ENCODE measurements around the gene OTUD5. TPM values are rescaled to one million over a fixed set of nuclear protein-coding genes. Genes with fewer than 3 reads are reported as not detected.

The OTUD5 gene
- total and polyA plus RNA-seq, 2 donors (not counting 1 experiment from before 2014, with no cell fraction given), result 33.0 to 46.6 TPM

- DNase-seq (ENCODE audit: low read depth in 2 of 2), result no peak
- no peak overlapping the region for H3K4me2 ChIP-seq (ENCODE audit: extremely low read depth, insufficient read depth, low read length)
- H3K4me1 ChIP-seq (ENCODE audit: control insufficient read depth, extremely low read depth, insufficient read depth, low read length), result no peaks in the 10 kb centered on the region
- no peak overlapping the region for H3K9ac ChIP-seq (ENCODE audit: insufficient read depth, low read length)
- peaks cover 5% of the 10 kb centered on the region for H3K36me3 ChIP-seq (ENCODE audit: control insufficient read depth, insufficient read depth, low read length)
- TF ChIP-seq EZH2 (IDR thresholded peaks at IDR 0.05; ENCODE audit: low read length, missing control alignments), result no peak
- H4K20me1 ChIP-seq (ENCODE audit: control insufficient read depth, extremely low read depth, insufficient read depth, low read length), result no peaks in the 10 kb centered on the region
- no peak overlapping the region for H3K4me3 ChIP-seq (replicated peaks in 1 of 4; ENCODE audit: control extremely low read depth in 1 of 4, insufficient read depth in 1 of 4, low read depth in 3 of 4, low read length in 4 of 4)
- H3K27me3 ChIP-seq (ENCODE audit: control insufficient read depth, insufficient read depth, low read length), result no peaks in the 10 kb centered on the region
- no peak overlapping the region for H2AFZ ChIP-seq (ENCODE audit: low read length)
- no peak overlapping the region for H3K27ac ChIP-seq (ENCODE audit: insufficient read depth, low read length)
- no peaks in the 10 kb centered on the region for H3K79me2 ChIP-seq (ENCODE audit: control insufficient read depth, insufficient read depth, low read length)
- no peaks in the 10 kb centered on the region for H3K9me3 ChIP-seq (ENCODE audit: control insufficient read depth, insufficient read depth, low read depth, low read length)
Measured at GRCh38 chrX:48978226-48978625, 20.8 kb upstream of the OTUD5 start.

DNA sequence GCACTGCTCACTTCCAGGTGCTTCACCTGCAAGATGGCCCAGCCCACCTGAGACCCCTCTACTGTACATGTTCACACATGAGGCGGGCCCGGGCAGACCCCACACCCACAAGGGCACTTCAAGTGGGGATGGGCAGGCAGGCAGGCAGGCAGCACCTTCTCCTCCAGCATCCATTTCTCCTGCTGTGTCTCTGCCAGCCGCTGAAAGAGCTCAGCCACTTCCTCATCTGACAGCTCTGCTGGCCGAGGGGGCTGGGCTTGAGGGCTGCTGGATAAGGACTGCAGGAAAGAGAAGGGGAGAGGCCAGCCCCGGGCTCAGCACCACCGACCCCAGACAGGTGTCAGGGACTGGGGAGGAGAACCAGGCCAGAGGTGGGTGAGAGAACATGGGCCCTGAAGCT lies 18.7 kb upstream of the OTUD5 start:
- DNase-seq (ENCODE audit: low read depth in 2 of 2), result no peak
- Histone ChIP-seq H3K9me3 (ENCODE audit: control insufficient read depth, insufficient read depth, low read depth, low read length) (no peaks in the 10 kb centered on the region), H3K79me2 (ENCODE audit: control insufficient read depth, insufficient read depth, low read length) (no peaks in the 10 kb centered on the region), H3K9ac (ENCODE audit: insufficient read depth, low read length) (no peak overlapping the region), H3K27me3 (ENCODE audit: control insufficient read depth, insufficient read depth, low read length) (no peaks in the 10 kb centered on the region), H2AFZ (ENCODE audit: low read length) (no peak overlapping the region), H3K4me2 (ENCODE audit: extremely low read depth, insufficient read depth, low read length) (no peak overlapping the region), H4K20me1 (ENCODE audit: control insufficient read depth, extremely low read depth, insufficient read depth, low read length) (no peaks in the 10 kb centered on the region), H3K4me3 (replicated peaks in 1 of 4; ENCODE audit: control extremely low read depth in 1 of 4, insufficient read depth in 1 of 4, low read depth in 3 of 4, low read length in 4 of 4) (no peak overlapping the region), H3K4me1 (ENCODE audit: control insufficient read depth, extremely low read depth, insufficient read depth, low read length) (peaks cover 2% of the 10 kb centered on the region), H3K36me3 (ENCODE audit: control insufficient read depth, insufficient read depth, low read length) (no peaks in the 10 kb centered on the region), H3K27ac (ENCODE audit: insufficient read depth, low read length) (no peak overlapping the region)
- no peak for TF ChIP-seq EZH2 (IDR thresholded peaks at IDR 0.05; ENCODE audit: low read length, missing control alignments)
- TF ChIP-seq, protein P1, sequence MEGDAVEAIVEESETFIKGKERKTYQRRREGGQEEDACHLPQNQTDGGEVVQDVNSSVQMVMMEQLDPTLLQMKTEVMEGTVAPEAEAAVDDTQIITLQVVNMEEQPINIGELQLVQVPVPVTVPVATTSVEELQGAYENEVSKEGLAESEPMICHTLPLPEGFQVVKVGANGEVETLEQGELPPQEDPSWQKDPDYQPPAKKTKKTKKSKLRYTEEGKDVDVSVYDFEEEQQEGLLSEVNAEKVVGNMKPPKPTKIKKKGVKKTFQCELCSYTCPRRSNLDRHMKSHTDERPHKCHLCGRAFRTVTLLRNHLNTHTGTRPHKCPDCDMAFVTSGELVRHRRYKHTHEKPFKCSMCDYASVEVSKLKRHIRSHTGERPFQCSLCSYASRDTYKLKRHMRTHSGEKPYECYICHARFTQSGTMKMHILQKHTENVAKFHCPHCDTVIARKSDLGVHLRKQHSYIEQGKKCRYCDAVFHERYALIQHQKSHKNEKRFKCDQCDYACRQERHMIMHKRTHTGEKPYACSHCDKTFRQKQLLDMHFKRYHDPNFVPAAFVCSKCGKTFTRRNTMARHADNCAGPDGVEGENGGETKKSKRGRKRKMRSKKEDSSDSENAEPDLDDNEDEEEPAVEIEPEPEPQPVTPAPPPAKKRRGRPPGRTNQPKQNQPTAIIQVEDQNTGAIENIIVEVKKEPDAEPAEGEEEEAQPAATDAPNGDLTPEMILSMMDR (conservative IDR thresholded peaks at IDR 0.05 in 1 of 2, IDR thresholded peaks at IDR 0.05 in 1 of 2; ENCODE audit: low read depth in 1 of 2, low read length in 2 of 2), result no peak

DNA sequence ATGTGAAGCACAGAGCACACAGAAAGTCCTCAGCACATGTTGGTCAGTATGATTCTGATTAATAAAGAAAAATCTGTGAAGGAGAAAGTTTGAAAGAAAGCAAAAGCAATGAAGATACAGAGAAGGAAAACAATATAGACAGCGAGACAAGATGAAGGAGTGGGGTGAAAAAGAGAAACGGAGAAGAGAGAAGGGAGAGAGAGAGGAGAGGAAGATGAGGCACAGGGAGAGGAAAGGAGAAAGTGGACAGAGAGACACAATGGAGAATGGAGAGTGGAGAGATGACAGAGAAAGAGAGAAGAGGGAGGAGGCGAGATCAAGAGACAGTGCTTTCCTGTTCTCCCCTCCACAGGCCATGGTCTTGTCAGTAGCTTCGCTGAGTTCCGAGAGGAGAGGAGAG lies 18.1 kb upstream of the OTUD5 start:
- no peaks in the 10 kb centered on the region for H3K9me3 ChIP-seq (ENCODE audit: control insufficient read depth, insufficient read depth, low read depth, low read length)
- no peak overlapping the region for H3K4me2 ChIP-seq (ENCODE audit: extremely low read depth, insufficient read depth, low read length)
- no peak for DNase-seq (ENCODE audit: low read depth in 2 of 2)
- no peaks in the 10 kb centered on the region for H3K36me3 ChIP-seq (ENCODE audit: control insufficient read depth, insufficient read depth, low read length)
- no peaks in the 10 kb centered on the region for H3K79me2 ChIP-seq (ENCODE audit: control insufficient read depth, insufficient read depth, low read length)
- no peak overlapping the region for H2AFZ ChIP-seq (ENCODE audit: low read length)
- no peaks in the 10 kb centered on the region for H4K20me1 ChIP-seq (ENCODE audit: control insufficient read depth, extremely low read depth, insufficient read depth, low read length)
- no peak overlapping the region for H3K4me3 ChIP-seq (replicated peaks in 1 of 4; ENCODE audit: control extremely low read depth in 1 of 4, insufficient read depth in 1 of 4, low read depth in 3 of 4, low read length in 4 of 4)
- H3K4me1 ChIP-seq (ENCODE audit: control insufficient read depth, extremely low read depth, insufficient read depth, low read length), result peaks cover 2% of the 10 kb centered on the region
- no peak overlapping the region for H3K9ac ChIP-seq (ENCODE audit: insufficient read depth, low read length)
- H3K27me3 ChIP-seq (ENCODE audit: control insufficient read depth, insufficient read depth, low read length), result no peaks in the 10 kb centered on the region
- TF ChIP-seq, protein P1 (conservative IDR thresholded peaks at IDR 0.05 in 1 of 2, IDR thresholded peaks at IDR 0.05 in 1 of 2; ENCODE audit: low read depth in 1 of 2, low read length in 2 of 2), result no peak
- no peak for TF ChIP-seq EZH2 (IDR thresholded peaks at IDR 0.05; ENCODE audit: low read length, missing control alignments)
- H3K27ac ChIP-seq (ENCODE audit: insufficient read depth, low read length), result no peak overlapping the region
